Activated T-cell treated with anti-CD3 and anti-CD28 coated beads, Interleukin-2, amount 50 U/mL, for 24 hours (primary cell): ENCODE results near the gene GRPEL2.
A peak's percentile ranks its signal among the peaks of the same experiment; 100 is the strongest.

Experiments
- DNase-seq: peaks from one replicate; pipeline ENCODE4 v3.0.0-alpha.2; 2020
- H3K27ac Mint-ChIP-seq: 2 replicates; pipeline ENCODE4 v1.8.0; 2020; ENCODE audit warnings: mild to moderate bottlenecking, mixed read lengths
- H3K27me3 Mint-ChIP-seq: 2 replicates; pipeline ENCODE4 v1.8.0; 2020; ENCODE audit warnings: mixed read lengths
- H3K36me3 Mint-ChIP-seq: 2 replicates; pipeline ENCODE4 v1.8.0; 2020; ENCODE audit warnings: low read depth, mixed read lengths
- H3K4me1 Mint-ChIP-seq: 2 replicates; pipeline ENCODE4 v1.8.0; 2020; ENCODE audit warnings: low read depth, mixed read lengths
- H3K4me3 Mint-ChIP-seq: 2 replicates; pipeline ENCODE4 v1.8.0; 2020; ENCODE audit warnings: mild to moderate bottlenecking, moderate library complexity, mixed read lengths
- H3K9me3 Mint-ChIP-seq: 2 replicates; pipeline ENCODE4 v1.8.0; 2020; ENCODE audit warnings: mixed read lengths

Gene GRPEL2

DNA sequence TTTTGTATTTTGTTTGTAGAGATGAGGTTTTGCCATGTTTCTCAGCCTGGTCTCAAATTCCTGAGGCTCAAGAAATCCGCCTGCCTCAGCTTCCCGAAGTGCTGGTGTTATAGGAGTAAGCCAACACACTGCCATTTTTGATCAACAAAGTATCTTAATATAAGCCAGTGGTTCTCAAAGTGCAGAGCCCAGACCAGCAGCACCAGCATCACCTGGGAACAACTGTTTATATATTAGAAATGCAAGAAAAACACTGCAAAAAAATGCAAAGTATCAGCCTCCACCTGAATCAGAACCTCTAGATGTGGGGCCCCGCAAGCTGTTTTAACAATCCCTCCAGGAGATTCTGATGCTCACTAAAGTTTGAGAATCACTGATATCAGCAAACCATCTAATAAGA is 27.6 kb downstream of the GRPEL2 start:
- H3K4me1 Mint-ChIP-seq = peaks cover 13% of the 10 kb centered on the region
- H3K36me3 Mint-ChIP-seq = peaks cover 13% of the 10 kb centered on the region
- H3K4me3 Mint-ChIP-seq = no peak overlapping the region
- no peaks in the 10 kb centered on the region for H3K9me3 Mint-ChIP-seq
- no peak overlapping the region for H3K27ac Mint-ChIP-seq
- no peak for DNase-seq
- H3K27me3 Mint-ChIP-seq = no peaks in the 10 kb centered on the region

DNA sequence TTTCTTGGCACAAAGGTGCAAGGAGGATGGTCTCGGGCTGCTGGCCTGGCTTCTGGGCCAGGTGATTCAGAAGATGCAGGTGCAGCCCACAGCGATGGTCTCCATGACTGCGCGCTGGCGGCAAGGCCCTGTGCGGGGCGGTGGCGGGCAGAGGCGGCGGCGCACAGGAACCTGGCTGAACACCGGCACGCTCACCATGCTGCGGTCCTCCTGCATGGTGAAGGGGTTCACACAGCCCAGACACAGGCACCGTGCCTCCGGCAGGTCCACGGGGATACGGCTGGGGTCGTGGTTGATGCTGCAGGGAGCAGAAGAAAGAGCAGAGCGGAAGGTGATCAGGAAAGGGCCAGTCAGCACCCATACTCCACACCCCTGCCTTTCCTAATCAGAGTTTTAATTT is 29.0 kb downstream of the GRPEL2 start:
- Mint-ChIP-seq H3K27ac (no peak overlapping the region), H3K4me3 (no peak overlapping the region), H3K27me3 (no peaks in the 10 kb centered on the region), H3K4me1 (peaks cover 7% of the 10 kb centered on the region), H3K9me3 (no peaks in the 10 kb centered on the region), H3K36me3 (peaks cover under 1% of the 10 kb centered on the region)
- DNase-seq = no peak

DNA sequence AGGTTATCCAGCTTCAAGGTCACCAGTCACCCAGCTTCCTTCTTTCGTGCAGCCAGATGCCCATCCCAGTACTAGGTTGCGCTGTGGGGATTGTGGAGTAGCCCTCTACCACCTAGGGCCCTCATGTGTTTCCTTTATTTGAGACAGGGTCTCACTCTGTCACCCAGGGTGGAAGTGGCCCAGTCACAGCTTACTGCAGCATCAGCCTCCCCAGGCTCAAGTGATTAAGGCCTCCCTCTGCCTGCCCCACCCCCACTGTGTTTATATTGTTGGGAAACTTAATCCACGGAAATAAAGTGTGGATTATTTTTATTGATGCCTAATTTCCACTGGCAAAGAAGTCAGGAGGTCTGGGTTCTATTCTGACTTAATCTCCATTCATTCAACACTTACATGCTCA is 29.5 kb downstream of the GRPEL2 start:
- Mint-ChIP-seq H3K4me1 (peaks cover 4% of the 10 kb centered on the region), H3K4me3 (no peak overlapping the region), H3K27ac (no peak overlapping the region), H3K27me3 (no peaks in the 10 kb centered on the region), H3K9me3 (no peaks in the 10 kb centered on the region), H3K36me3 (no peaks in the 10 kb centered on the region)
- no peak for DNase-seq

DNA sequence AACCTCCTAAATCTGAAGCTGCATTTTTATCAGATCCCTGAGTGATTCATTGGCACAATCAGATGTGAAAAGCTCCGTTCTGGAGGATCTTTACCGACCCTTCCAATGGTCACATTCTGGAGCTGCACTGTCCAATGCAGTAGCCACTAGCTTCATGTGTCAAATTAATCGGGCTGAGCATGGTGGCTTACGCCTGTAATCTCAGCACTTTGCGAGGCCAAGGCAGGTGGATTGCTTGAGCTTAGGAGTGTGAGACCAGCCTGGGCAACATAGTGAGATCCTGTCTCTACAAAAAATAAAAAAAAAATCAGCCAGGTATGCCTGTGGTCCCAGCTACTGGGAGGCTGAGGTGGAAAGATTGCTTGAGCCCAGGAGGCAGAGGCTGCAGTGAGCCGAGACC is 30.1 kb downstream of the GRPEL2 start:
- no peak overlapping the region for H3K27ac Mint-ChIP-seq
- no peak overlapping the region for H3K4me3 Mint-ChIP-seq
- peaks cover 4% of the 10 kb centered on the region for H3K4me1 Mint-ChIP-seq
- DNase-seq = no peak
- H3K36me3 Mint-ChIP-seq = no peaks in the 10 kb centered on the region
- no peaks in the 10 kb centered on the region for H3K27me3 Mint-ChIP-seq
- H3K9me3 Mint-ChIP-seq = no peaks in the 10 kb centered on the region

DNA sequence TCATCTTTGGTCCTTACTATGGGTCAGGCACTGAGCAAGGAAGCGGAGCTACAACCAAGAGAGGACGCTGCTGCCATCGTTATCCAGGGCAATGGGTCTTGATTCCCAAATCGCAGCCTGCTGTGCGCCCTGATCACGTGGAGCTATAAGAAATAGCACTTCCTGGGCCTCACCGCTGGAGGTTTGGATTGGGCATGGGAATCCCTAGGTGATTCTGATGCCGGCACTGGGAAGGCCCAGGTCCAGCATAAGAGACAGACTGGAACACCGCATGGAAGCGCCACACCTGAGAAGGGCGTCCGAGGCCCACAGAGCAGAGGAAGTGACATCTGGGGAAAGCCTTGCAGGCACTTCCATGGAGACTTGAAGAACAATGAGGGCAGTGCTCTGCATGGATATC is 30.8 kb downstream of the GRPEL2 start:
- no peaks in the 10 kb centered on the region for H3K9me3 Mint-ChIP-seq
- peaks cover 4% of the 10 kb centered on the region for H3K4me1 Mint-ChIP-seq
- H3K4me3 Mint-ChIP-seq = no peak overlapping the region
- DNase-seq = no peak
- no peaks in the 10 kb centered on the region for H3K27me3 Mint-ChIP-seq
- no peak overlapping the region for H3K27ac Mint-ChIP-seq
- H3K36me3 Mint-ChIP-seq = no peaks in the 10 kb centered on the region

DNA sequence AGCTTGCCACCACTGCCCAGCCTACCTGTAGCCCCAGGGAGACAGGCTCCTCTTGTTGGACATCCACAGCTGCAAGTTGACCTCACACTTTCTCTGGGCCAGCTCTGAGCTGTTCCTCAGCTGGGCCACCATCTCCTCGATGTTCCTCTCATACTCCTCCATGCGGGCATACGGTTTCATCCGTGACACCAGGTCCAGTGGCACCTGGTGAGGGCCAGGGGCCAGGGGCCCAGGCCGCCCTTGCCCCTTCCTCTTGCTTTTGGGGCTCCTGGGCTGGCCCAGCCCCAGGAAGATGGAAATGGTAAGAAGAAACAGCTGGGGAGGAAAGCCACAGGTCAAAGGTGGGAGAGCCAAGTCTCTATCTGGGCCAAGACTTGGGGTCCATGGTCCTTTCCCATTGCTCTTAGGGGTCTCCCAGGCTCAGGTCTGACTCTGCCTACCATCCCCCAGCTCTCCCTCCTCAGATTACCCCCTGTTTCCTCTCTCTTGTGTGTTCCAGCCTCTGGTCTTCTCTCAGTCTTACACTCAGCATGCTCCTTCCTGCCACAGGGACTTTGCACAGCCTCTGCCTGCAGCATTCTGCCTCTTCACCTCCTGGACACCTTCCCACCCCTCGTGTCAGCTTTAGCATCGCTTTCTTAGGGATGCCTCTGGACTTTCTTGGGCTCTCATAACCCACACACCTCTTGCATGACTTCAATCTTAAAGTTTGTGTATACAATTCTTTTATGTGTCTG is 31.6 kb downstream of the GRPEL2 start:
- no peak for DNase-seq
- peaks cover 1% of the 10 kb centered on the region for H3K27me3 Mint-ChIP-seq
- H3K27ac Mint-ChIP-seq = no peak overlapping the region
- H3K4me3 Mint-ChIP-seq = no peak overlapping the region
- H3K4me1 Mint-ChIP-seq = peaks cover 2% of the 10 kb centered on the region
- no peaks in the 10 kb centered on the region for H3K36me3 Mint-ChIP-seq
- H3K9me3 Mint-ChIP-seq = no peaks in the 10 kb centered on the region

DNA sequence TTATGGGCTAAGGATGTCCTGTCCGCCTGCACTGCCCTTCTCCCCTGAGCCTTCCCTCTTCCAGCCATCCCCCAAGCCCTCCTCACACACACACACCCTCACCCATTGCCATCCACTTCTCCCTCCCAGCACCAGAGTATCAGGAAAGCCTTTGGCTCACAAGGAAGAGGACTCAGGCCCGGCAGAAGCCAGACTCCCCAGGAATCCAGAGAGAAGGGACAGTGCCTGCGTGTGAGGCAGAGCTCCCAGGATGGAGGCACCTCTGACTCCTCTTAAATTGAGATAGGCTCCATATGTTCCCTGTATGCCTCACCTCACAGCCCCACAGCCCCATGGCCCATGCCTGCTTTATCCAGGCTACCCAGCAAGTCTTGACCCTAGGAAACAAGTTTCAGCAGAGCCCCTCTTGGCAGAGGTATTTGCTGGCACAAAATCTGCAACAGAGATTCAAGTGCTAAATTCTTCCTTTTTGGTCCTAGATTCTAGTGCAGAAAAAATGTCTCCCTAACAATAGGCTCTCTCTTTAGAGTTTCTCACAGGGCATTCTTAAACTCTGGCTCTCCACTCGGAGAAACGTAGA is 33.0 kb downstream of the GRPEL2 start:
- peaks cover 4% of the 10 kb centered on the region for H3K4me1 Mint-ChIP-seq
- DNase-seq = no peak
- H3K27ac Mint-ChIP-seq = no peak overlapping the region

DNA sequence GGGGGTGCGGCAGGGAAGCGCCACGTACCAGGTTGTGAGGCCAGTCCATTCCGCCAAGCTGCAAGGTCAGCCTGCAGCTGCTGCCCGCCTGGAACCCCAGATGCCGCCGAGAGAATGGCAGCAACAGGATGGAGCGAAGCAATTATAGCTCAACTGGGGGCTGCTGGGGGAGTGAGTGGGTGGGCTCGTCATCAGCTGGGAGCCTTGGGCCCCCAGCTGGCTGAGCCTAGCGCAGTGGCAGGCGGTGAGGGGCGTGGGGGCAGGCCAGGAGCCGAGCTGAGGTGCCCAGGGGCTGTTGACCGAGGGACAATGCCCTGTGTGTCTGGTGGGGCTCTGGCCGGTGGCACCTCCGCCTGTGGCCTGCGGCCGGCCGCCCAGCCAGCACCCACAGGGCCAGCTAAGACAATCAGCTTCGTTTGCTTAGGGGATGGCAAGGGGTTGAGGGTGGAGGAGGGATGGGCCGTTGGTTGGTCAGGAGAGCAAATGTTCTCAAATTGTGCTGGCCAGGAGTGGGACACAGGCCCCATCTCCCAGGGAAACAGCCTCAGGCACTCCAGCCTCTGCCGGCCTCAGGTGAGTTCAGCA is 34.0 kb downstream of the GRPEL2 start, which contains the start of gene IL17B:
TSS of gene IL17B (minus strand) at position 116 of the 585 bp plus-strand sequence. CDS start at position 49, 67 bp downstream.
- Mint-ChIP-seq H3K27me3 (peaks cover 2% of the 10 kb centered on the region), H3K27ac (no peak within 1 kb of the TSS), H3K4me1 (peaks cover 4% of the 10 kb centered on the region), H3K4me3 (no peak within 1 kb of the TSS), H3K36me3 (no peaks in the 10 kb centered on the region), H3K9me3 (no peaks in the 10 kb centered on the region)
- no peak for DNase-seq

More for the DNA sequence above, 33.0 kb downstream of the GRPEL2 start:
- Mint-ChIP-seq H3K9me3 (no peaks in the 10 kb centered on the region), H3K4me3 (no peak overlapping the region), H3K36me3 (no peaks in the 10 kb centered on the region), H3K27me3 (peaks cover 2% of the 10 kb centered on the region)

DNA sequence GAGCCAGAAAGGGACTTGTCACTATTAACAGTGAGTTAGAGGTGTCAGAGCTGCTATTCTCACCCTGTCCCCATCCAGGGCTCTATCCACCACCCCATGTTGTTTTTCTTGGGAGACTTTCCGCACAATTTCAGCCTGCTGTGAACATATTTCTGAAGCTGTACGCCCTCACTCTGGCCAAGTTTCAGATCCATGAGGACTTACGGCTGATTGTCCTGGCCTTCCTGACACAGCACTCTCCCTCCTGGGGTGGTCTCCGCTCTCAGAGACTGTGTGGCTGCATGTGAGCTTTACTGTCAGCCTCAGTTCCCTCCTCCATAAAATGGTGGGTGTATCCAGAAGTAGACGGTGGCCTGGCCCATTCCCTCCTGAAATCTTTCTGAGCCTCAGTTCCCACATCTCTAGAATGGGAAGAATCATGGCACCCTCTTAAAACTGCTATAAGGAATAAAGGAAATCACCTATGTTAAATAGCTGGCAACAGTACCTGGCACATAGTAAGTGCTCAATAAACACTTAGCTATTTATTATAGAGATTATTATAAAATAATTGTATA is 34.6 kb downstream of the GRPEL2 start:
- H3K4me3 Mint-ChIP-seq = no peak overlapping the region
- H3K36me3 Mint-ChIP-seq = no peaks in the 10 kb centered on the region
- no peak overlapping the region for H3K27ac Mint-ChIP-seq
- H3K9me3 Mint-ChIP-seq = no peaks in the 10 kb centered on the region
- DNase-seq = no peak
- H3K27me3 Mint-ChIP-seq = peaks cover 2% of the 10 kb centered on the region
- H3K4me1 Mint-ChIP-seq = peaks cover 4% of the 10 kb centered on the region

DNA sequence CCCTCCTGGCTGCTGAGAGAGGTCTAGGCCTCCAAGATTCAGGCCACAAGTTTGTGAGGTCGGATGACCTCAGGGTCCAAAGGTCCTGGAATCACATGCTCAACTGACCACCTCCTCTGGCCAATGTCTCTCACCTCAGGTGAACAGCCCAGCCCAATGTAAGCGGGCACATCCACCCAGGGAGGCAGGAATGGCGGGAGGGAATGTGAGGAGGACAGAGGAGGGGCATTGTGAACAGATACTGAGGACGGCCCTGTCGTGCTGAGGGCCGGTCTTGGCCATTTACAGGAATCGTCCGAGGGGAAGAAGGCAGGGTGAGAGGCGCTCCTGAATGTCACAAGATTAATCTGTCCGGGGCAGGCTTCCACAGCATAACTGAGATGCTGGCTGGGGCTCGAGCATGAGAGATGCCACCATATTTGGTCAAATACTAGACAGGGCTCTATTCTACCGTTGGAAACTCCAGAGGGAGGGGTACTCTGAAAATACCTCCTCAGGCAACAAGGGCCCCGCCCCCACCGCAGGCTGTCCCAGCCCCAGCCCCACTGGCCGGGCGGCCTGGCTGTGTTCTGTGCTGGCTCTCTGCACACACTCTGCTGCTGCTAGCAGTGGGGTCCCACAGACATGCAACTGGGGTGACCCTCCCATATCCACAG is 35.3 kb downstream of the GRPEL2 start:
- Mint-ChIP-seq H3K4me1 (peaks cover 4% of the 10 kb centered on the region), H3K27ac (no peak overlapping the region), H3K27me3 (peaks cover 2% of the 10 kb centered on the region), H3K36me3 (no peaks in the 10 kb centered on the region), H3K4me3 (no peak overlapping the region), H3K9me3 (no peaks in the 10 kb centered on the region)
- no peak for DNase-seq

DNA sequence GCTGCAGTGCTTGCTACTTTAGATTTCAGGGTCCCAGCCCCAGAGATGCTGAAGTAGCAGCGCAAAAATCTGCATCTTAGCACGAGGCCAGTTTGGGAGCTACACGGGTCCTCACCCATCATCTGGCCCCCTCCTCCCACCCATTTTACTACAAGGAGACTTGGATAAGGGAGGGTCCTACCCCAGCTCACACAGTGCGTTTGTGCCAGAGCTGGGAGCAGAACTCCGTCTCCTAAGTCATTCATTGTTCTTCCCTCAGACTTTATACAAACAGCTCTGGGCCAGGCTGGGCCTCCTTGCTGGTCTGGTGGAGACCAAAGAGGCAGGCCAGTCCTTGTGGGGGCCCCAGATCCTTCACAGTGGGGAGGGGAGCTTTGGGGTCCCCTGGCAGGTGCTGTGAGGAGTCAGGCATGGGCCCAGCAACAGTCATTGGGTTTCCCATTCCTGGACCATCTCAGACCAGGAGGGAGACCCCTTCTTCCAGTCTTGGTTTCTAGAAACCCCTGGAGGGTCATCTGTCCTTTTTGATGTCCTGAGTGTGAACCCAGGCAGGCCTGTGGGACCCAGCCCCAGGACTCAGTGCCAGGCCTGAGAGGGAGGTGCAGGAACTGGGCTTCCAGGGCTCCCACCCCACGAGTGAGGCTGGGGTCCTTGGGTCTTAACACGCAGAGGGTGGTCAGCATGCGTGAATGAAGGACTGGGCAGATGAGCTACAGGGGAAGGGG is 36.1 kb downstream of the GRPEL2 start:
- Mint-ChIP-seq H3K4me1 (peaks cover 4% of the 10 kb centered on the region), H3K27me3 (peaks cover 2% of the 10 kb centered on the region), H3K4me3 (no peak overlapping the region), H3K27ac (no peak overlapping the region), H3K36me3 (no peaks in the 10 kb centered on the region), H3K9me3 (no peaks in the 10 kb centered on the region)
- DNase-seq = no peak

DNA sequence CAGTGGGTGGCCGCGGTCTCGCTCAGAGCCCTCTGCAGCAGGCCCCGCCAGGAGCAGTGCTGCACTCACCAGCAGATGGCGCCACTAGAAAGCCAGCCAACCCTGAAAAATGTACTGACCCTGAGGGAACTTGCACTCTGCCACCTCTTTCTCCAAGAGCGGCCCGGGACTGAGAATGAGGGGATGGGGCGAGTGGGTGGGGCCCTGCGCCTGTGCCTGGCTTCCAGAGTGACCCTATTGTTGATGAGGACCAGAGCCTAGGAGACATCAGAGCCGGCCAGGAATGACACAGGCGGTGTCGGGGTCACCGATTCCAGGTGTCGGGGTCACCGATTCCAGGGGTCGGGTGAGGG is 36.7 kb downstream of the GRPEL2 start:
- DNase-seq = peak; percentile 84
- Mint-ChIP-seq H3K4me3 (no peak overlapping the region), H3K9me3 (no peaks in the 10 kb centered on the region), H3K36me3 (no peaks in the 10 kb centered on the region), H3K4me1 (peaks cover 4% of the 10 kb centered on the region), H3K27me3 (peaks cover 2% of the 10 kb centered on the region), H3K27ac (no peak overlapping the region)

DNA sequence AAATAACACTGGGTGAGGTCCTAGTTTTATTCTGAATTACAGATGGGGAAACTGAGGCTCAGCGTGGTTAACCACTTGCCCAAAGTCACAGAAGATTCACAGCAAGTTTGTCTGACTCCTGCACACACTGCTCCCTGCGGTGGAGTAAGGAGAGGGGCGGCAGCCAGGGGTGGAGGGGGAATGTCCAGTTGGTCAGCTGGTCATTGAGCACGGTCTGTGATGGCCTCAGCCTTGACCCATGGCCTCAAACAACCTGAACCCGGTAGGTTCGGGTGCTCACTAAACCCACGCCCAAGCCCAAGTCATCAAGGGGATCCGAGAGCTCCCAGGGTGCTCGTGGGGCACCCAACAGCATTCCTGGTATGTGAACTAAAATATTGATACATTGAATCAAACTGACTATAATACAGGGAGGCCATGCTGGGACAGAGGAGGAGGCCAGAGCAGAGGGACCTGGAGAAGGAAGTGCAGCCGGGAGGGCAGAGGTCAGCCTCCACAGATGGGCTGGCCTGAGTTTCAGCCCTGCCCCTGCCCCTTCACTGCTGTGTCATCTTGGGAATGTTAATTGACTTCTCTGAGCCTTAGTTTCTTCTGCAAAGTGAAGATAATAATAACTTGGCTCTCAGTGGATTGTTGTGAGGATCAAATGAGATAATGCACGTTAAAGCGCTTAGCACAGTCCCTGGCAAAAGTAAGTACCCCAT is 37.4 kb downstream of the GRPEL2 start:
- H3K4me3 Mint-ChIP-seq = no peak overlapping the region
- H3K27ac Mint-ChIP-seq = no peak overlapping the region
- no peaks in the 10 kb centered on the region for H3K36me3 Mint-ChIP-seq
- H3K9me3 Mint-ChIP-seq = no peaks in the 10 kb centered on the region
- peaks cover 4% of the 10 kb centered on the region for H3K4me1 Mint-ChIP-seq
- peaks cover 2% of the 10 kb centered on the region for H3K27me3 Mint-ChIP-seq
- DNase-seq = no peak

DNA sequence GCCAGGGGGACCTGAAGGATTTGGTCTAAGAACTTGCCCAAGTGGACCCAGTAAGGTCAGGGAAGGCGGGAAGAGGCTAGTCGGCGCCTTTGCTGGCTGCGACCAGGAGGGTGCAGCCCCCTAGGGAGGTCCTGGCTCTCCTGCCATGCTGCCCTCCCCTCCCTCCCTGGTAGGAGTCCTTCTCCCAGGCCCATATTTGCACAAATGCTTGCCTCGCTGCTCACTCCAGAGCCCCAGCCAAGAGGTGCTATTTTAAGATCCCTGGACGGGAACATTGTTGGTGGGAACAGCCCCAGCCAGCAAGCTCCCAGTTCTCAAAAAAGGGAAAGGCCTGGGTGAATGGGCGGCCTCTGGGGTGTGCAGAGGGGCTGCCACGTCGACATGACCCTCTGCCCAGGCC is 38.1 kb downstream of the GRPEL2 start:
- peaks cover 2% of the 10 kb centered on the region for H3K27me3 Mint-ChIP-seq
- DNase-seq = no peak
- H3K9me3 Mint-ChIP-seq = no peaks in the 10 kb centered on the region
- H3K4me1 Mint-ChIP-seq = peaks cover 4% of the 10 kb centered on the region
- no peak overlapping the region for H3K27ac Mint-ChIP-seq
- no peaks in the 10 kb centered on the region for H3K36me3 Mint-ChIP-seq
- no peak overlapping the region for H3K4me3 Mint-ChIP-seq
